Activated CD4-positive, alpha-beta memory T cell treated with anti-CD3 and anti-CD28 coated beads for 36 hours (primary cell): ENCODE measurements around the gene PLCL2. TPM values are rescaled to one million over a fixed set of nuclear protein-coding genes. Genes with fewer than 3 reads are reported as not detected.

Experiments used
- CTCF ChIA-PET: fragments of 350-600 bp; sonication (Branson Sonifier 250); formaldehyde crosslinking; loops from one replicate; lab custom pipeline; 2021; ENCODE audit warnings: antibody characterized with exemption, inconsistent platforms; lab: Charles Lee
- POLR2A ChIA-PET: fragments of 350-600 bp; sonication (Branson Sonifier 250); formaldehyde crosslinking; loops from one replicate; lab custom pipeline; 2021; ENCODE audit warnings: antibody characterized with exemption; lab: Charles Lee
- DNase-seq: peaks from one replicate; pipeline ENCODE4 v3.0.0-alpha.2; 2020
- H3K27ac Mint-ChIP-seq: one replicate; pipeline ENCODE4 v1.8.0; 2021; ENCODE audit warnings: mixed read lengths
- H3K27me3 Mint-ChIP-seq: one replicate; pipeline ENCODE4 v1.8.0; 2021; ENCODE audit warnings: mixed read lengths
- H3K36me3 Mint-ChIP-seq: one replicate; pipeline ENCODE4 v1.8.0; 2021; ENCODE audit warnings: mixed read lengths
- H3K4me1 Mint-ChIP-seq: one replicate; pipeline ENCODE4 v1.8.0; 2021; ENCODE audit warnings: low read depth, mixed read lengths
- H3K4me3 Mint-ChIP-seq: one replicate; pipeline ENCODE4 v1.8.0; 2021; ENCODE audit warnings: mild to moderate bottlenecking, mixed read lengths
- H3K9me3 Mint-ChIP-seq: one replicate; pipeline ENCODE4 v1.8.0; 2021; ENCODE audit warnings: mixed read lengths
- intact Hi-C: fragments of 100-400 bp; cut with micrococcal nuclease; formaldehyde crosslinking; loops from one replicate; pipeline ENCODE4 v1.15.1; 2023
- total RNA-seq, 2 experiments: library from RNA; stranded (reverse); gene quantifications; one replicate each; pipeline ENCODE4 v1.2.3, GENCODE V29; 2021

Gene PLCL2
- total RNA-seq, 2 experiments from 2014 or later = 16.7 to 17.1 TPM

DNA sequence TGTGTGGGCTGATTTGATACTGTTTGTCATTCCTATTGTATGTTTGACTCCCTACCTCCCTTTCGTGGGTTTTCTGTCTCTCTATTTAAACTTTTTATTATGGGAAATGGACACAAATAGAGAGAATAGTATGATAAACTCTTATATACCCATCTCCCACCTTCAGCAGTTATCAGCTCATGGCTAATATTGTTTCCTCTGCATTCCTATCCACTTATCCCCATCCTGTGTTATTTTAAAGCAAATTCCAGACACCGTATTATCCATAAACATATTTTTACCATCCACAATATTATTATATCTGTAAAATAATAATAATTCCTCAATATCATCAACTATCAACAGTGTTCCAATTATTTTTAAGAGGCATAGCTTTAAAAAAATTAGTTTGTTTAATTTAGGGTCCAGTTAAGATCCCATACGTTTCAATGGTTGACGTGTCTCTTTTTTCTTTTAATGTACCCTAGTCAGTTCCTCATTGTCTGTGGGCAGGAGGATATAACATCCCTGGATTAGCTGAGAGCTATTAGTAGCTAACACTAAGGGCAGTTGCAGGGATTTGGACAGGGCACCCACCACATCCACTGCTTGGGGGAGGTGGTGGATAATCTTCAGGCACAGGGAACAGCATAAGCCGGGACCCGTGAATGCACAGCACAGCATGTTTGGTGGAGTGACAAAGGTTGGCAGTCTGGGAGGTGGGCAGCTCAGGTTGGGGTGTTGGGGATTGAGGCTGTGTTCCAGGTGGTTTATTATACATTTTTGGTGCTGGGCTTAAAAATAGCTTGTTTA is 23.5 kb downstream of the PLCL2 start:
- intact Hi-C loops = loop anchor here (5.0 kb wide), 1 partner anchor 601 kb away; no protein-coding TSS in a partner anchor
- CTCF ChIA-PET = interaction anchor here (0.9 kb wide), 1 partner anchor 20 kb away, joined by 4 read pairs; no protein-coding TSS in a partner anchor
- POLR2A ChIA-PET = interaction anchor here (0.8 kb wide), 1 partner anchor 9 kb away, joined by 3 read pairs; no protein-coding TSS in a partner anchor
- Mint-ChIP-seq H3K4me3 (no peak overlapping the region), H3K36me3 (peaks cover 2% of the 10 kb centered on the region), H3K9me3 (peaks cover 4% of the 10 kb centered on the region), H3K27me3 (no peaks in the 10 kb centered on the region), H3K4me1 (peaks cover 77% of the 10 kb centered on the region), H3K27ac (peak overlapping the region; percentile 10)
- DNase-seq = no peak

DNA sequence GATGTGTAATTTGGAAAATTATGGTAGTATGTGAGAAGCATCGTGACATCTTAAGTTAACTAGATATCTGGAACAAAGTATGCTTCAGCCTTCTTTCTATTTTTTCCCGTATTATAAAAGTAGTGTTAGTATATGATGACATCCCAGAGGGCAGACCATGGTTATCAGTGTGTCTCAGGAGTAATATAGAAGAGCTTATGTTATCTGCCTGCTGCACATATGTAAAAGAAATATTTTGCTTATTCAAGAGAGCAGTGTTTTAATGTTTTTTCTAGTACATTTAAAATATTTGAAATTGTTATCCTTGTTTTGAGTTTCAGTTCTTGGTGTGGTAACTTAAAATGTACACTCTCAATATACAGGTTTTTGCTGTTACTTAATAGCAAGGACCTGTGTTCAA is 24.1 kb downstream of the PLCL2 start:
- peaks cover 4% of the 10 kb centered on the region for H3K9me3 Mint-ChIP-seq
- H3K27ac Mint-ChIP-seq = no peak overlapping the region
- POLR2A ChIA-PET = no interaction called here
- H3K4me1 Mint-ChIP-seq = peaks cover 74% of the 10 kb centered on the region
- peaks cover 1% of the 10 kb centered on the region for H3K36me3 Mint-ChIP-seq
- H3K27me3 Mint-ChIP-seq = no peaks in the 10 kb centered on the region
- intact Hi-C loops = loop anchor here (5.0 kb wide), 1 partner anchor 602 kb away; no protein-coding TSS in a partner anchor
- no peak overlapping the region for H3K4me3 Mint-ChIP-seq
- DNase-seq = no peak
- CTCF ChIA-PET = interaction anchor here (0.9 kb wide), 1 partner anchor 19 kb away, joined by 4 read pairs; no protein-coding TSS in a partner anchor

DNA sequence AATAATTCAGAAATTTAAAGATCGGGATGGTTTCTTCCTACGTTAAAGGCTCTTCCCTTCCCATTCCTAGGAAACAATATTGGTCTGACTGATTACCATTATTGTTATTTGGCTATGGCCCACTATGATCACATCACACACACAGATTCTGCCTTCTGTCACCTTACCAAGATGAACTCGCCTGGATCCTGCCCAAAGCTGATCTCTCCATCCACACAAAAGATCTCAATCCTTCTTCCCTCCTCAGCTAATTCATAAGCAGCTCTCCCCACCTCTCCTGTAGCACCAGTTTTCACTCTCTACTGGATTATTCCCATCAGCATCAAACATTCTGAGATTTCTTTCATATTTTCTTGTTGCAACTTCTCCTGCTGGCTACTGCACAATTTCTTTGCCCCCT is 25.0 kb downstream of the PLCL2 start:
- Mint-ChIP-seq H3K9me3 (no peaks in the 10 kb centered on the region), H3K27me3 (no peaks in the 10 kb centered on the region), H3K27ac (no peak overlapping the region), H3K4me1 (peaks cover 67% of the 10 kb centered on the region), H3K4me3 (no peak overlapping the region), H3K36me3 (no peaks in the 10 kb centered on the region)
- no peak for DNase-seq
- CTCF ChIA-PET = no interaction called here
- POLR2A ChIA-PET = no interaction called here
- intact Hi-C loops = loop anchor here (5.0 kb wide), 1 partner anchor 603 kb away; no protein-coding TSS in a partner anchor

DNA sequence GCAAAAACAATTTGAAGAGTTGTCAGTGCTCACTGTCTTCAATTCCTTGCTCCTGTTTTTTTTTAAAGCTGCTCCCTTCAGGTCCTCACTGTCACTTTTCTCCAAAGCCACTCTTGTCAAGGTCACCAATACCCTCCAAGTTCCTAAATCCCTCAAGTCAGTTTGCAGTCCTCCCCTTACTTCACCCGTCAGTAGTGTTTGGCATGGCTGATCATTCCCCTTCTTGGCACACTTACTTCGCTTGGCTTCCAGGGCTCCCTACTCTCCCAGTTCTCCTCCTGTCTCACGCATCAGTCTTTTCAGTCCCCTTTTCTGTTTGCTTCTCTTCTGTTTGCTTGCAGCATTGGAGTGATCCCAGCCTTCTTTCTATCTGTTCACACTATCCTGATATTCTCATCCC is 25.5 kb downstream of the PLCL2 start:
- DNase-seq = no peak
- intact Hi-C loops = no loop called here
- Mint-ChIP-seq H3K4me3 (no peak overlapping the region), H3K9me3 (no peaks in the 10 kb centered on the region), H3K27me3 (no peaks in the 10 kb centered on the region), H3K36me3 (no peaks in the 10 kb centered on the region), H3K27ac (no peak overlapping the region), H3K4me1 (peaks cover 66% of the 10 kb centered on the region)
- CTCF ChIA-PET = no interaction called here
- POLR2A ChIA-PET = no interaction called here

DNA sequence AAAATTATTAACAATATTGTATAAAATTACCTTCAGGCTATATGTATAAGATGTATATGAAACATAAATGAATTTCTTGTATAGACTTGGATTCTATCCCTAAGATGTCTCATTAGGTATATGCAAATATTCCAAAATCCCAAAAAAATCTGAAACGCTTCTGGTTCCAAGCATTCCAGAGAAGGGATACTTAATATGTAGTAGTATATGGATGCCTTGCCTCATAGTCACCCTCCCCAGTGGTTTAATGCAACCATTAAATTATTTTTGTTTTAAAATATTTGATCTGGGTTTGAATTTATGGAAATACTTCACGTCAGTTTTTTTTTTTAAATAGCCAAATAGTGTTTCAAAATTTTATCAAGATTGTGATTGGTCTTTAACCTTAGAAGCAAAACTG is 27.2 kb downstream of the PLCL2 start:
- DNase-seq = no peak
- Mint-ChIP-seq H3K36me3 (no peaks in the 10 kb centered on the region), H3K4me3 (no peak overlapping the region), H3K27ac (no peak overlapping the region), H3K27me3 (no peaks in the 10 kb centered on the region), H3K9me3 (no peaks in the 10 kb centered on the region), H3K4me1 (peaks cover 70% of the 10 kb centered on the region)
- ChIA-PET CTCF (no interaction called here), POLR2A (no interaction called here)
- intact Hi-C loops = loop anchor here (1.0 to 2.0 kb wide), 2 partner anchors 23 to 69 kb away; no protein-coding TSS in a partner anchor

DNA sequence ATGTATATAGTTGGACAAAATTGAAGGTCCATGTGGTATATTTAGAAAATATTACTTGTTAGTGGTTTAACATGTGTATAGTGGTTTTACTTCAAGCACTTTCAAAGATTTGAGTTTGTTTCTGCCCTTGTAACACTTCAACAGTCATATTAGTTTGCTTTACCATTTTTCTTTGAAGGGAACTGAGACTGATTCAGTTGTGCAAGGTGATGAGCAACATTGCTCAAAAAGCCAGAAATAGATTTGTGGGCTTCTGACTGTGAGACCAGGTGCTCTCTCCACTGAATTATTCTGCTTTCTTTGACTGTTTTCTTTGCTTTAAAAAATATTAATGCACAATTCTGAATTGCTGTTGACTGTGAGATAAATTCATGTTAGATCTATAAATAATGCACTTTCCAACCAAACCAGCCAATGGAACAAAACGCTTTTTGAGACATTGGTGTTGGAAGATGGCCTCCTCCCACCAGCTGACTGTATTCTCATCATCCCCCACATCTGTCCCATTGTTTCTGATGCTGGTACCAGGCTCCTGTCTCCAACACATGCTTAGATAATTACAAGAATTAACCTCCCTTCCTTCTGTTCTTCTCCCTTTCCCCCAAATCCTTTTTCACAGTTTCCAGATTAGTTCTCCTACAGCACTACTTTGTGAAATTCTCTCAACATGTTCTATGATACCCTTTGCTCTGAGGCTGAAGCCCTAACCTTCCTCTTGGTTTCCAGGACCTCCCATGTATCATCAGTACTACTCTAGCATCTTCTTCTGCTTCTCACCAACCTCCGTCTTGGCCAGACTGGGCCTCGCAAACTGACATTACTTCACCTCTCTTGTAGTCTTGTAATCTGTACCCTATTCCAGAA is 27.9 kb downstream of the PLCL2 start:
- no peak overlapping the region for H3K4me3 Mint-ChIP-seq
- no peak for DNase-seq
- H3K27me3 Mint-ChIP-seq = no peaks in the 10 kb centered on the region
- POLR2A ChIA-PET = no interaction called here
- peaks cover 70% of the 10 kb centered on the region for H3K4me1 Mint-ChIP-seq
- no peaks in the 10 kb centered on the region for H3K9me3 Mint-ChIP-seq
- H3K36me3 Mint-ChIP-seq = no peaks in the 10 kb centered on the region
- CTCF ChIA-PET = no interaction called here
- peak overlapping the region; percentile 71 for H3K27ac Mint-ChIP-seq
- intact Hi-C loops = loop anchor here (1.0 to 2.0 kb wide), 2 partner anchors 23 to 70 kb away; no protein-coding TSS in a partner anchor

DNA sequence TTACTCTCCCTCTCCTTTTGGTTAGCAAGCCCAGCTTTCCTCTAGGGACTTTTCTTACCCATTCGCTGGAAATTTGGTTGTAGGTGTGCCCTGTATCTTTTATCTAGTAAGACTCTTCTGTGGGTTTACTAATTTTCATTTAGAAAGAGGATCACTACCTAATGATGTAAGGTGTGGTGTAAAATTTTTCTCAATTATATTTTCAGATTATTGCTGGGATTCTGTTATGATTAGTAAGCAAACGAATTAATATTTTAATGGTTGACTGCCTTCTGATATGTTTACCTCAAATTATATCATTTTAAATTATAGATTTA is 28.5 kb downstream of the PLCL2 start:
- peak overlapping the region; percentile 71 for H3K27ac Mint-ChIP-seq
- H3K4me1 Mint-ChIP-seq = peaks cover 71% of the 10 kb centered on the region
- H3K4me3 Mint-ChIP-seq = no peak overlapping the region
- no peaks in the 10 kb centered on the region for H3K9me3 Mint-ChIP-seq
- intact Hi-C loops = loop anchor here (2.0 kb wide), 1 partner anchor 70 kb away; no protein-coding TSS in a partner anchor
- ChIA-PET POLR2A (no interaction called here), CTCF (no interaction called here)
- H3K27me3 Mint-ChIP-seq = no peaks in the 10 kb centered on the region
- no peak for DNase-seq
- no peaks in the 10 kb centered on the region for H3K36me3 Mint-ChIP-seq

DNA sequence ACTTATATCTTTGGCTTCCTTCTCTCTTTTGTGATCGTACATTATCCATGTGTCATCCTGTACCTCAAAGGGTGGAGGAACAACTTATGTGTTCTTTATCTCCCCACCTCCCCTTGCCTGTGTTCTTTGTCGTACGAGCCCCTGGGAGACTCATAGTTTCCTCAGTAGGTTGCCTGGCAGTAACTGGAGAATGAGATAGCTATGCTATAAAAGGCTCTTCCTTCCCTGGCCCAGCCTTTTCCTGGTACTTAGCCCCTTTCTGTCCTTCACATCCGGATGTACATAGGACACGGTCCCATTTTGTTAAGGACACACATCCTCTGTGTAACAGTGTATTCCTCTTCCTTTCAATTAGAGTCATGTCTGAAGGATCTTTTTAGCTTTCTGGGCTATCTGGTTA is 32.1 kb downstream of the PLCL2 start:
- CTCF ChIA-PET = interaction anchor here (1.0 to 3.4 kb wide), 3 partner anchors 11 to 77 kb away, joined by 3 to 10 read pairs (median 6); partner anchors contain the start of gene PLCL2
- peaks cover 70% of the 10 kb centered on the region for H3K4me1 Mint-ChIP-seq

DNA sequence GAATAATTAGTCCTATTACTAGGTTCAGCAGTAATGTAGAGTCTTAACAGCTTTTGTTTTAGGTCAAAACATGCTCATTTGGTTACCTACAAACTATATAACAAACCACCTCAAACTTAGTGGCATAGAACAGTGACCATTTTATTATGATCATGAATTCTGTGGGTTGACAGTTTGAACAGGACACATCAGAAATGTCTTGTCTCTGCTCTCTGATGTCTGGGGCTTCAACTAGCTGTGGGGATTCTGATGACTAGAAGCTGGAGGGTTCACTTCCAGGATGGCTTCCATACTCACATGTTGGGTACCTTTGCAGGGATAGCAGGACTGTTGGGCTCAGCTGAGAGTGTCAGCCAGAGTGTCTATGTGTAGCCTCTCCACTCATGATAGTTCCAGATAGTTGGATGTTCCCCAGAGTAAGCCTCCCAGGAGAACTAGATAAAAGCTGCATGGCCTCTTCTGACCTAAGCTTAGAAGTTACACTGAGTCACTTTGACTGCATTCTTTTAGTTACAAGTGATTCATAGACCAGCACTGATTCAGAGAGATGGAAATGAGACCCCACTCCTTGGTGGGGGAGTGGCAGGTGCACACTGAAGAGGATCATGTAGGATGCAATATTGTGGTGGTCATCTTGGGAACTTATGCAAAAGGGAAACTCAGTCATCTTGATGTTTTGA is 32.6 kb downstream of the PLCL2 start:
- Mint-ChIP-seq H3K4me1 (peaks cover 68% of the 10 kb centered on the region), H3K4me3 (no peak overlapping the region), H3K36me3 (no peaks in the 10 kb centered on the region), H3K27me3 (no peaks in the 10 kb centered on the region), H3K9me3 (no peaks in the 10 kb centered on the region), H3K27ac (peak overlapping the region; percentile 81)
- DNase-seq = peak; percentile 49
- intact Hi-C loops = loop anchor here (1.0 to 2.0 kb wide), 4 partner anchors 10 to 233 kb away; no protein-coding TSS in a partner anchor
- POLR2A ChIA-PET = interaction anchor here (0.8 to 1.4 kb wide), 5 partner anchors 9 to 234 kb away, joined by 3 to 6 read pairs (median 3); no protein-coding TSS in a partner anchor
- CTCF ChIA-PET = interaction anchor here (1.0 to 3.4 kb wide), 3 partner anchors 10 to 76 kb away, joined by 3 to 10 read pairs (median 6); partner anchors contain the start of gene PLCL2

More for the DNA sequence above, 32.1 kb downstream of the PLCL2 start:
- POLR2A ChIA-PET = interaction anchor here (0.8 to 1.4 kb wide), 5 partner anchors 9 to 235 kb away, joined by 3 to 6 read pairs (median 3); no protein-coding TSS in a partner anchor
- Mint-ChIP-seq H3K27ac (peak overlapping the region; percentile 81), H3K4me3 (peak overlapping the region; percentile 20), H3K36me3 (no peaks in the 10 kb centered on the region), H3K27me3 (no peaks in the 10 kb centered on the region), H3K9me3 (no peaks in the 10 kb centered on the region)
- intact Hi-C loops = loop anchor here (1.0 to 2.0 kb wide), 4 partner anchors 10 to 234 kb away; no protein-coding TSS in a partner anchor
- no peak for DNase-seq

DNA sequence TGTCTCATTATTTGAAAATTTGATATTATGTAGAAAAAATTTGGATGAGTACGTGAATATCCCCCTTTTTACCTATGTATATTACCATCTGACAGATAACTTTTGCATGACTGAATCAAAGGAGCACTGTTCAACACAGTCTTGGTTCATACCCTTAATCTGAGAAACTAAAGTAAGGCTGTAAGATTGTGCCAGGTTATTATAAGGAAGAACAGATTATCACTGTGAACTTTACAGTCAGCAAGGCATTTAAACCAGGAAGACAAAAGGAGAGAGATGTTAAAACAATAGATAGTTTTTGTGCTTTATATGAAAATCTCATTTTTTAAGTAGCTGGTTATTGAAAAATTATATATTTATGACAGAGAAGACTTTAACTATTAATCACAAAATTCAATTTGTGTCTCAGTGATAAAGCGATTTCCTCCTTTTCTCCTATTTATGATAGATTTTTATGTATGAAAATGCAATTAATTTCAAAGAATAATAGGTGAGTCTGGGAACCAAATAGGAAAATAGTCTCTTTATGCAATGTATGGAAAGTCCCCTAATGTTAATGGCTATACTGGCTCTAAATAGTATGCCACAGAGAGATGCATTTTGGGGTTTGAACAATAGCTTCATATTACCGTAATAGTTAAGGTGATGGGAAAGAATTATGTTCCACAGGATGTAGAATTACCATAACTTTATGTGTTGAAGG is 33.4 kb downstream of the PLCL2 start:
- Mint-ChIP-seq H3K27me3 (no peaks in the 10 kb centered on the region), H3K9me3 (no peaks in the 10 kb centered on the region), H3K4me1 (peaks cover 62% of the 10 kb centered on the region), H3K4me3 (no peak overlapping the region), H3K27ac (peak overlapping the region; percentile 81), H3K36me3 (no peaks in the 10 kb centered on the region)
- DNase-seq = no peak
- intact Hi-C loops = loop anchor here (1.0 to 2.0 kb wide), 4 partner anchors 11 to 233 kb away; no protein-coding TSS in a partner anchor
- CTCF ChIA-PET = interaction anchor here (1.5 to 3.4 kb wide), 2 partner anchors 10 to 34 kb away, joined by 6 to 10 read pairs; partner anchors contain the start of gene PLCL2
- POLR2A ChIA-PET = interaction anchor here (0.8 to 1.4 kb wide), 3 partner anchors 10 to 122 kb away, joined by 3 to 6 read pairs (median 3); no protein-coding TSS in a partner anchor
